ENCODE measurements around the gene AP2B1.
A peak's percentile ranks its signal among the peaks of the same experiment; 100 is the strongest.

The AP2B1 gene

GRCh38 chr17:35728551-35728950 lies 141.4 kb downstream of the AP2B1 start:
- peaks cover 43% of the 10 kb centered on the region for H3K4me1 ChIP-seq
- H3K4me2 ChIP-seq (ENCODE audit: low read length), result no peak overlapping the region
- H3K79me2 ChIP-seq, result no peaks in the 10 kb centered on the region
- no peaks in the 10 kb centered on the region for H3K27me3 ChIP-seq (ENCODE audit: control insufficient read depth, insufficient read depth, low read length)
- H3K27ac ChIP-seq, result no peak overlapping the region
- no peak overlapping the region for H3K9ac ChIP-seq
- no peak for TF ChIP-seq CTCF (IDR thresholded peaks at IDR 0.05)
- no peak overlapping the region for H3K4me3 ChIP-seq (ENCODE audit: low read depth, low read length)
- no peaks in the 10 kb centered on the region for H3K36me3 ChIP-seq (ENCODE audit: control insufficient read depth, insufficient read depth, low read length)
- no peaks in the 10 kb centered on the region for H3K9me3 ChIP-seq (ENCODE audit: control insufficient read depth, low read length)
- no peak overlapping the region for H2AFZ ChIP-seq

DNA sequence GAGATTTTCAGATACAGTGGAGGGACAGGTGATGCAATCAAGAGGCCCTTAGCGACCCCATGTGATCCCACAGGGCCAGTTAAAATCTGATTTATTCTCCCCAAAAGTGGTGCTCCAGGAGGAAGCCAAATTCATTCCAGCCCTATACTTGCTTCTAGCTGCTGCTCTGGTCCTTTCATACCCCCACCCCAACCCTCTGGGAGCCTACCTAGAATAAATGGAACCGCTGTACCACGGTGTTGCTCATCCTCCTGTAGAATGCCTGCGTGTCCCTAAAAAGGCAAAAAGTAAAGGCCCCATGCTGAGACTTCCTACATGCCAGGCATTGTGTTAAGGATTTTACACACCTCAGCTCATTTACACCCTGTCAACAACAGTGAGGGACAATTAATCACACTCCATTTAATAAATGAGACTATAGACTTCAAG lies 142.3 kb downstream of the AP2B1 start:
- Histone ChIP-seq H3K4me1 (peaks cover 43% of the 10 kb centered on the region), H3K36me3 (ENCODE audit: control insufficient read depth, insufficient read depth, low read length) (no peaks in the 10 kb centered on the region), H3K9ac (no peak overlapping the region), H3K79me2 (no peaks in the 10 kb centered on the region), H2AFZ (no peak overlapping the region), H3K9me3 (ENCODE audit: control insufficient read depth, low read length) (no peaks in the 10 kb centered on the region), H3K27me3 (ENCODE audit: control insufficient read depth, insufficient read depth, low read length) (no peaks in the 10 kb centered on the region), H3K27ac (no peak overlapping the region), H3K4me3 (ENCODE audit: low read depth, low read length) (no peak overlapping the region), H3K4me2 (ENCODE audit: low read length) (no peak overlapping the region)
- TF ChIP-seq CTCF (IDR thresholded peaks at IDR 0.05), result no peak

- H3K36me3 ChIP-seq (ENCODE audit: control insufficient read depth, insufficient read depth, low read length), result no peaks in the 10 kb centered on the region
- no peak overlapping the region for H3K4me3 ChIP-seq (ENCODE audit: low read depth, low read length)
- no peak overlapping the region for H3K4me2 ChIP-seq (ENCODE audit: low read length)
- no peaks in the 10 kb centered on the region for H3K27me3 ChIP-seq (ENCODE audit: control insufficient read depth, insufficient read depth, low read length)
- no peak for TF ChIP-seq CTCF (IDR thresholded peaks at IDR 0.05)
- H3K4me1 ChIP-seq, result peaks cover 43% of the 10 kb centered on the region
- H3K9me3 ChIP-seq (ENCODE audit: control insufficient read depth, low read length), result no peaks in the 10 kb centered on the region
- H3K9ac ChIP-seq, result no peak overlapping the region
- no peak overlapping the region for H2AFZ ChIP-seq
- no peak overlapping the region for H3K27ac ChIP-seq
- no peaks in the 10 kb centered on the region for H3K79me2 ChIP-seq
Observed at GRCh38 chr17:35730400-35731005, 143.4 kb downstream of the AP2B1 start.

DNA sequence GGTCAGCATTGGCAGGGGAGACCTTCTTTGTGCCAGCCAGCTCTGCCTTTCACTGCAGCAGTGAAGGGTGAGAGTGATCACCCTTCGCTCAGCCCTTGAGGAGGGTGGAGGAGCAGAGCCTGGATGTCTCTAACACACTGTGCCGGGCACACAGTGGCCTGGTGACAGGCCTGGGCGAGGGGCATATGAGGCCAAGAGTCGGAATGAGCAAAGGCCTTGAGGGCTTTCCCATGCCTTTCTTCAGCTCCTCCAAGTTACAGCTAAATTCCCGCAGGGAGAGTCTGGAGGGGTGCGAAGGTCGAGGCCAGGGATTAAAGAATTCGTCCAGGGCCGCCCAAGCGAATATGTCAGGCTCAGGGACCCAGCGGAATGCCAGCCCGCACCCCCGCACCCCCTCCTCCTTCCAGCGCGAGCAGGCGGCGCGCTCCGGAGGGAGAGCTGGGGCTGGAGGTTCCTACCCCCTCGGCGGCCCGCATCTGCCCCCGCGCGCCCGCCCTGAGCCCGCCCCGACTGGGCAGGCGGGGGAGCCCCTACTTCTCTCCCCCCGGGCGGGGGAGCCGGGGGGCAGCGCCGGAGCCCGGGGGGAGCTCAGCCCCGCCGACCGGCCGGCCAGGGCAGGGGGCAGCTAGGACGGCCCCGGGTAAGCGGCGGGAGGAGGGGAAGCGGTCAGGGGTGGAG lies 144.3 kb downstream of the AP2B1 start, which contains the start of gene RASL10B:
RASL10B (plus strand) TSS at position 401 of the 678 bp plus-strand sequence. CDS start 3,546 bp downstream, outside the sequence.
- H3K4me3 ChIP-seq (ENCODE audit: low read depth, low read length), result peak within 1 kb of the TSS; percentile 41
- H2AFZ ChIP-seq, result peak within 1 kb of the TSS; percentile 79
- H3K79me2 ChIP-seq, result no peaks in the 10 kb centered on the region
- no peaks in the 10 kb centered on the region for H3K9me3 ChIP-seq (ENCODE audit: control insufficient read depth, low read length)
- H3K27me3 ChIP-seq (ENCODE audit: control insufficient read depth, insufficient read depth, low read length), result no peaks in the 10 kb centered on the region
- H3K36me3 ChIP-seq (ENCODE audit: control insufficient read depth, insufficient read depth, low read length), result no peaks in the 10 kb centered on the region
- H3K4me1 ChIP-seq, result peaks cover 42% of the 10 kb centered on the region
- TF ChIP-seq CTCF (IDR thresholded peaks at IDR 0.05), result no peak
- H3K9ac ChIP-seq, result no peak within 1 kb of the TSS
- H3K27ac ChIP-seq, result no peak within 1 kb of the TSS
- peak within 1 kb of the TSS; percentile 68 for H3K4me2 ChIP-seq (ENCODE audit: low read length)

All from parathyroid adenoma (tissue), 2 donors.